K562 (cell line): ENCODE measurements around the gene RASL10B. TPM values are rescaled to one million over a fixed set of nuclear protein-coding genes. Genes with fewer than 3 reads are reported as not detected.

Source experiments
- ATAC-seq: fragments of 200-7000 bp; cut with Tn5 transposase; 3 replicates; pipeline ENCODE4 v1.9.1; 2020; ENCODE audit warnings: moderate library complexity
- BruUV-seq: library from RNA; stranded (reverse); fragments of 400-500 nt; replicated peaks from 2 replicates; lab custom pipeline; 2021; lab: Mats Ljungman, UMichigan
- CTCF ChIA-PET: fragments of 300-600 bp; formaldehyde crosslinking; extraction: SDS; loops from one replicate; lab custom pipeline; 2021; ENCODE audit warnings: low intra/inter-chr PET ratio; lab: Yijun Ruan, JAX
- POLR2A ChIA-PET: fragments of 300-600, 350-650 bp; sonication (Branson Sonifier 250); formaldehyde crosslinking; extraction: SDS; loops from one replicate; lab custom pipeline; 2021; ENCODE audit warnings: antibody characterized with exemption, inconsistent platforms; lab: Yijun Ruan, JAX
- DNase-seq, 4 experiments: peaks; one replicate each; pipeline versions ENCODE4 v3.0.0 to v3.0.0-alpha.2; 2011 to 2018; ENCODE audit warnings: low spot score in 3 of 4, mixed read lengths in 3 of 4; ENCODE audit errors: extremely low read depth in 1 of 4
- FAIRE-seq: peaks from 2 replicates; lab custom pipeline; 2011; peaks lifted over from hg19 to GRCh38; lab: Jason Lieb, UNC
- H2AFZ ChIP-seq: 2 replicates; pipeline ENCODE4 v1.6.0; 2011; ENCODE audit warnings: low read depth, low read length, control low read depth, inconsistent platforms
- H3K27ac ChIP-seq: fragments of 200-600 bp; 3 replicates; pipeline ENCODE4 v1.8.0; 2011; ENCODE audit warnings: low read depth, mild to moderate bottlenecking, control low read depth, inconsistent platforms, low read length, moderate library complexity, mixed read lengths; ENCODE audit errors: extremely low read depth
- H3K27me3 ChIP-seq, 2 experiments: fragments of 300-600 bp in 1 of 2; 2 replicates in 1 of 2; 3 replicates in 1 of 2; pipeline versions ENCODE4 v1.6.0 to v1.8.0; 2011; ENCODE audit warnings: inconsistent platforms in 2 of 2, low read length in 2 of 2, mild to moderate bottlenecking in 1 of 2, mixed read lengths in 1 of 2, moderate library complexity in 1 of 2; ENCODE audit not compliant: control insufficient read depth in 2 of 2, insufficient read depth in 2 of 2
- H3K36me3 ChIP-seq: fragments of 300-600 bp; 3 replicates; pipeline ENCODE4 v1.8.0; 2011; ENCODE audit warnings: mild to moderate bottlenecking, low read length, inconsistent platforms; ENCODE audit not compliant: control insufficient read depth, insufficient read depth
- H3K4me1 ChIP-seq, 2 experiments: fragments of 200-600 bp in 1 of 2; replicated peaks in 1 of 2; 2 replicates in 1 of 2; 3 replicates in 1 of 2; pipeline versions ENCODE4 v1.5.1 to v1.8.0; 2011; ENCODE audit warnings: inconsistent platforms in 2 of 2, low read length in 2 of 2, mild to moderate bottlenecking in 1 of 2, mixed read lengths in 1 of 2, moderate library complexity in 1 of 2; ENCODE audit not compliant: control insufficient read depth in 2 of 2, insufficient read depth in 2 of 2
- H3K4me2 ChIP-seq: 2 replicates; pipeline ENCODE4 v1.6.1; 2011; ENCODE audit warnings: low read length, control low read depth, inconsistent platforms, mixed read lengths; ENCODE audit not compliant: insufficient read depth
- H3K4me3 ChIP-seq: fragments of 200-600 bp; sonication (generic), shearing (Covaris generic); 2 replicates; pipeline ENCODE4 v1.5.1; 2016; ENCODE audit warnings: control low read depth, inconsistent platforms
- H3K79me2 ChIP-seq: fragments of 200-600 bp; 3 replicates; pipeline ENCODE4 v1.8.0; 2011; ENCODE audit warnings: low read length, inconsistent platforms; ENCODE audit not compliant: control insufficient read depth, insufficient read depth
- H3K9ac ChIP-seq, 2 experiments: 2 replicates each; pipeline versions ENCODE4 v1.6.0 to v1.6.1; 2011; ENCODE audit warnings: low read depth in 2 of 2, low read length in 2 of 2, control low read depth in 1 of 2, inconsistent platforms in 1 of 2, mild to moderate bottlenecking in 1 of 2, mixed read lengths in 1 of 2; ENCODE audit not compliant: insufficient read depth in 1 of 2
- H3K9me1 ChIP-seq: one replicate; pipeline ENCODE4 v1.6.0; 2011; ENCODE audit warnings: inconsistent platforms, mild to moderate bottlenecking, low read length, moderate library complexity; ENCODE audit not compliant: control insufficient read depth, insufficient read depth
- H3K9me3 ChIP-seq: replicated peaks from 2 replicates; pipeline ENCODE4 v1.5.1; 2011; ENCODE audit warnings: low read depth, low read length, inconsistent platforms; ENCODE audit not compliant: control insufficient read depth, insufficient read depth
- H4K20me1 ChIP-seq: replicated peaks from 2 replicates; pipeline ENCODE4 v1.6.1; 2011; ENCODE audit warnings: low read length, inconsistent platforms, mixed read lengths; ENCODE audit not compliant: control insufficient read depth, insufficient read depth
- EP300 ChIP-seq: IDR thresholded peaks from 2 replicates; pipeline ENCODE4 v1.6.1; 2012; ENCODE audit warnings: low read length, improper control_type of control experiment
- RAD21 ChIP-seq, 2 experiments: fragments of 250-450 bp in 1 of 2; fragments of 450-650 bp in 1 of 2; sonication (Bioruptor Pico) in 1 of 2; formaldehyde crosslinking in 1 of 2; IDR thresholded peaks in 1 of 2; conservative IDR thresholded peaks in 1 of 2; 2 replicates each; pipeline versions ENCODE4 v1.4.0 to v1.8.0; 2020 to 2022; ENCODE audit warnings: mild to moderate bottlenecking in 2 of 2, moderate library complexity in 1 of 2
- ZNF586 ChIP-seq: fragments of 450-650 bp; formaldehyde crosslinking; conservative IDR thresholded peaks from 2 replicates; pipeline ENCODE4 v1.4.0; 2020; ENCODE audit warnings: mild to moderate bottlenecking, moderate library complexity
- WGBS: fragments of 100-300 bp; shearing (Covaris generic); methylation state at CpG from one replicate; pipeline ENCODE4 v1.1.6; 2016; ENCODE audit warnings: low coverage, mixed read lengths; ENCODE audit not compliant: insufficient coverage; ENCODE audit errors: missing lambda C conversion rate; 5-methylcytosine and 5-hydroxymethylcytosine counted together
- in situ Hi-C: fragments of 300-500 bp; cut with MboI; formaldehyde crosslinking; loops from 4 replicates; pipeline ENCODE4 v1.15.0; 2018; ENCODE audit warnings: inconsistent platforms, mixed read lengths
- intact Hi-C: fragments of 100-400 bp; cut with micrococcal nuclease; formaldehyde crosslinking; loops from 2 replicates; pipeline ENCODE4 v1.14.2; 2022
- polyA plus RNA-seq, 8 experiments: library from polyadenylated mRNA; depleted of rRNA in 4 of 8; stranded (reverse) in 5 of 8; unstranded in 3 of 8; fragments of >200 nt; fragmentation: Nextera tagmentation in 2 of 8; fragmentation: Illumina TruSeq in 1 of 8; extraction: Ambion mirVana in 2 of 8; extraction: Trizol in 1 of 8; gene quantifications; 2 replicates each; pipeline versions ENCODE4 v1.2.1 to v1.2.3, GENCODE V29; 2011 to 2014; ENCODE audit warnings: inconsistent platforms in 1 of 8, missing spikeins in 1 of 8
- total RNA-seq, 7 experiments: library from RNA; depleted of rRNA in 6 of 7; stranded (reverse); fragments of >200 nt in 6 of 7; fragmentation: Illumina TruSeq in 2 of 7; extraction: Trizol in 2 of 7; gene quantifications; 2 replicates each; pipeline versions ENCODE4 v1.2.1 to v1.2.3, GENCODE V29; 2011 to 2021; ENCODE audit warnings: low replicate concordance in 1 of 7
- TF ChIP-seq, protein P1 (sequence below), 3 experiments: fragments of 200-800 bp in 1 of 3; sonication (Bioruptor generic) in 1 of 3; sonication (generic) in 1 of 3; formaldehyde crosslinking in 1 of 3; IDR thresholded peaks; 2 replicates each; pipeline versions ENCODE4 v1.6.1 to v1.8.0; 2016 to 2022; ENCODE audit warnings: mild to moderate bottlenecking in 2 of 3, missing compliant biosample characterization in 2 of 3, missing genetic modification characterization in 2 of 3, missing genetic modification reagents in 1 of 3
- TF ChIP-seq, protein P2 (sequence below): fragments of 450-650 bp; IDR thresholded peaks from 2 replicates; pipeline ENCODE4 v1.7.1; 2018; ENCODE audit warnings: mild to moderate bottlenecking, low read depth; ENCODE audit not compliant: partially characterized antibody
- TF ChIP-seq, protein P3 (sequence below), 2 experiments: fragments of 450-650 bp; formaldehyde crosslinking in 1 of 2; IDR thresholded peaks; 2 replicates each; pipeline versions ENCODE4 v1.4.0 to v1.6.1; 2014 to 2020; ENCODE audit warnings: mild to moderate bottlenecking in 2 of 2, borderline replicate concordance in 1 of 2, low read depth in 1 of 2

RASL10B gene
- total and polyA plus RNA-seq, 9 of the 15 experiments (the other 6 are each of a cell fraction or from before 2014, with no cell fraction given): 0.04 to 0.31 (median 0.14) TPM; not detected in 2

- ATAC-seq (no peak), DNase-seq (peak in 2 of 4 experiments; percentile 33 to 35), FAIRE-seq (no peak)
- BruUV-seq: no TSS peak
- Histone ChIP-seq H2AFZ (no peak overlapping the region), H3K27ac (no peak overlapping the region), H3K4me2 (no peak overlapping the region), H3K36me3 (no peaks in the 10 kb centered on the region), H3K4me1 (peaks cover 0 to 22% of the 10 kb centered on the region in 2 experiments; a peak in 3 of 5 replicates), H4K20me1 (no peaks in the 10 kb centered on the region), H3K9ac (no peak overlapping the region; a peak in 1 of 4 replicates), H3K79me2 (no peaks in the 10 kb centered on the region), H3K4me3 (no peak overlapping the region), H3K27me3 (peaks cover 30 to 70% of the 10 kb centered on the region in 2 experiments; a peak in 4 of 5 replicates), H3K9me1 (peaks cover 3% of the 10 kb centered on the region), H3K9me3 (no peaks in the 10 kb centered on the region)
- CTCF ChIA-PET: interaction anchor here (0.6 to 2.3 kb wide), 3 partner anchors 36 to 41 kb away, joined by 3 to 20 read pairs (median 4); no protein-coding TSS in a partner anchor
- intact Hi-C loops (loop anchor here (10.0 kb wide), 1 partner anchor 178 kb away; the partner anchor contains the start of gene LYZL6), in situ Hi-C loops (loop anchor here (5.0 kb wide), 1 partner anchor 40 kb away; the partner anchor contains the start of gene TAF15)
- POLR2A ChIA-PET: interaction anchor here (0.6 to 1.4 kb wide), 4 partner anchors 10 to 42 kb away, joined by 3 to 6 read pairs (median 4); partner anchors contain the start of gene TAF15
- 2% methylated on average over 7 of the region's 7 CpGs for WGBS
- TF ChIP-seq, protein P1, sequence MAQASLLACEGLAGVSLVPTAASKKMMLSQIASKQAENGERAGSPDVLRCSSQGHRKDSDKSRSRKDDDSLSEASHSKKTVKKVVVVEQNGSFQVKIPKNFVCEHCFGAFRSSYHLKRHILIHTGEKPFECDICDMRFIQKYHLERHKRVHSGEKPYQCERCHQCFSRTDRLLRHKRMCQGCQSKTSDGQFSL (CRISPR knock-in tag; IDR thresholded peaks at IDR 0.05): no peak
- TF ChIP-seq, protein P1 (tag; IDR thresholded peaks at IDR 0.05): no peak
- peak in 1 of 2 experiments; percentile 67; a peak in 2 of 4 replicates for TF ChIP-seq RAD21 (CRISPR knock-in tag; conservative IDR thresholded peaks at IDR 0.05 in 1 of 2, IDR thresholded peaks at IDR 0.05 in 1 of 2)
- TF ChIP-seq, protein P2, sequence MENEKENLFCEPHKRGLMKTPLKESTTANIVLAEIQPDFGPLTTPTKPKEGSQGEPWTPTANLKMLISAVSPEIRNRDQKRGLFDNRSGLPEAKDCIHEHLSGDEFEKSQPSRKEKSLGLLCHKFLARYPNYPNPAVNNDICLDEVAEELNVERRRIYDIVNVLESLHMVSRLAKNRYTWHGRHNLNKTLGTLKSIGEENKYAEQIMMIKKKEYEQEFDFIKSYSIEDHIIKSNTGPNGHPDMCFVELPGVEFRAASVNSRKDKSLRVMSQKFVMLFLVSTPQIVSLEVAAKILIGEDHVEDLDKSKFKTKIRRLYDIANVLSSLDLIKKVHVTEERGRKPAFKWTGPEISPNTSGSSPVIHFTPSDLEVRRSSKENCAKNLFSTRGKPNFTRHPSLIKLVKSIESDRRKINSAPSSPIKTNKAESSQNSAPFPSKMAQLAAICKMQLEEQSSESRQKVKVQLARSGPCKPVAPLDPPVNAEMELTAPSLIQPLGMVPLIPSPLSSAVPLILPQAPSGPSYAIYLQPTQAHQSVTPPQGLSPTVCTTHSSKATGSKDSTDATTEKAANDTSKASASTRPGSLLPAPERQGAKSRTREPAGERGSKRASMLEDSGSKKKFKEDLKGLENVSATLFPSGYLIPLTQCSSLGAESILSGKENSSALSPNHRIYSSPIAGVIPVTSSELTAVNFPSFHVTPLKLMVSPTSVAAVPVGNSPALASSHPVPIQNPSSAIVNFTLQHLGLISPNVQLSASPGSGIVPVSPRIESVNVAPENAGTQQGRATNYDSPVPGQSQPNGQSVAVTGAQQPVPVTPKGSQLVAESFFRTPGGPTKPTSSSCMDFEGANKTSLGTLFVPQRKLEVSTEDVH: no peak
- no peak for TF ChIP-seq ZNF586 (CRISPR knock-in tag)
- TF ChIP-seq EP300: no peak
- TF ChIP-seq, protein P3, sequence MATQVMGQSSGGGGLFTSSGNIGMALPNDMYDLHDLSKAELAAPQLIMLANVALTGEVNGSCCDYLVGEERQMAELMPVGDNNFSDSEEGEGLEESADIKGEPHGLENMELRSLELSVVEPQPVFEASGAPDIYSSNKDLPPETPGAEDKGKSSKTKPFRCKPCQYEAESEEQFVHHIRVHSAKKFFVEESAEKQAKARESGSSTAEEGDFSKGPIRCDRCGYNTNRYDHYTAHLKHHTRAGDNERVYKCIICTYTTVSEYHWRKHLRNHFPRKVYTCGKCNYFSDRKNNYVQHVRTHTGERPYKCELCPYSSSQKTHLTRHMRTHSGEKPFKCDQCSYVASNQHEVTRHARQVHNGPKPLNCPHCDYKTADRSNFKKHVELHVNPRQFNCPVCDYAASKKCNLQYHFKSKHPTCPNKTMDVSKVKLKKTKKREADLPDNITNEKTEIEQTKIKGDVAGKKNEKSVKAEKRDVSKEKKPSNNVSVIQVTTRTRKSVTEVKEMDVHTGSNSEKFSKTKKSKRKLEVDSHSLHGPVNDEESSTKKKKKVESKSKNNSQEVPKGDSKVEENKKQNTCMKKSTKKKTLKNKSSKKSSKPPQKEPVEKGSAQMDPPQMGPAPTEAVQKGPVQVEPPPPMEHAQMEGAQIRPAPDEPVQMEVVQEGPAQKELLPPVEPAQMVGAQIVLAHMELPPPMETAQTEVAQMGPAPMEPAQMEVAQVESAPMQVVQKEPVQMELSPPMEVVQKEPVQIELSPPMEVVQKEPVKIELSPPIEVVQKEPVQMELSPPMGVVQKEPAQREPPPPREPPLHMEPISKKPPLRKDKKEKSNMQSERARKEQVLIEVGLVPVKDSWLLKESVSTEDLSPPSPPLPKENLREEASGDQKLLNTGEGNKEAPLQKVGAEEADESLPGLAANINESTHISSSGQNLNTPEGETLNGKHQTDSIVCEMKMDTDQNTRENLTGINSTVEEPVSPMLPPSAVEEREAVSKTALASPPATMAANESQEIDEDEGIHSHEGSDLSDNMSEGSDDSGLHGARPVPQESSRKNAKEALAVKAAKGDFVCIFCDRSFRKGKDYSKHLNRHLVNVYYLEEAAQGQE (IDR thresholded peaks at IDR 0.05; ENCODE audit: borderline replicate concordance): peak; percentile 64; the same call in 1 of the 2 replicates
- TF ChIP-seq, protein P3 (CRISPR knock-in tag; IDR thresholded peaks at IDR 0.05; ENCODE audit: low read depth): no peak
Measured at GRCh38 chr17:35766903-35767510, 35.6 kb downstream of the RASL10B start.
